ENCODE results near the gene CNTD1.

The CNTD1 gene

GRCh38 chr17:42779936-42780850 is 18.5 kb upstream of the CNTD1 start, which contains the start of gene WNK4:
Gene WNK4, plus strand, starts transcription at chr17:42780610. Its CDS starts 89 bp downstream, at chr17:42780699.
- peaks cover 50% of the 10 kb centered on the region for H3K27me3 ChIP-seq (replicated peaks; ENCODE audit: control insufficient read depth, insufficient read depth, low read length, poor library complexity, severe bottlenecking)
- no peak within 1 kb of the TSS for H3K4me3 ChIP-seq (ENCODE audit: insufficient read depth, low read depth, low read length, poor library complexity, severe bottlenecking)
- no peak within 1 kb of the TSS for H3K27ac ChIP-seq (ENCODE audit: insufficient read depth, low read length, poor library complexity, severe bottlenecking)
- peaks cover 19% of the 10 kb centered on the region for H3K4me1 ChIP-seq (ENCODE audit: control insufficient read depth, insufficient read depth, low read length, poor library complexity, severe bottlenecking)
- no peaks in the 10 kb centered on the region for H3K9me3 ChIP-seq (ENCODE audit: control insufficient read depth, low read length)
- H3K36me3 ChIP-seq (ENCODE audit: control insufficient read depth, insufficient read depth, low read length), result peaks cover 34% of the 10 kb centered on the region
- DNase-seq, result no peak

DNA sequence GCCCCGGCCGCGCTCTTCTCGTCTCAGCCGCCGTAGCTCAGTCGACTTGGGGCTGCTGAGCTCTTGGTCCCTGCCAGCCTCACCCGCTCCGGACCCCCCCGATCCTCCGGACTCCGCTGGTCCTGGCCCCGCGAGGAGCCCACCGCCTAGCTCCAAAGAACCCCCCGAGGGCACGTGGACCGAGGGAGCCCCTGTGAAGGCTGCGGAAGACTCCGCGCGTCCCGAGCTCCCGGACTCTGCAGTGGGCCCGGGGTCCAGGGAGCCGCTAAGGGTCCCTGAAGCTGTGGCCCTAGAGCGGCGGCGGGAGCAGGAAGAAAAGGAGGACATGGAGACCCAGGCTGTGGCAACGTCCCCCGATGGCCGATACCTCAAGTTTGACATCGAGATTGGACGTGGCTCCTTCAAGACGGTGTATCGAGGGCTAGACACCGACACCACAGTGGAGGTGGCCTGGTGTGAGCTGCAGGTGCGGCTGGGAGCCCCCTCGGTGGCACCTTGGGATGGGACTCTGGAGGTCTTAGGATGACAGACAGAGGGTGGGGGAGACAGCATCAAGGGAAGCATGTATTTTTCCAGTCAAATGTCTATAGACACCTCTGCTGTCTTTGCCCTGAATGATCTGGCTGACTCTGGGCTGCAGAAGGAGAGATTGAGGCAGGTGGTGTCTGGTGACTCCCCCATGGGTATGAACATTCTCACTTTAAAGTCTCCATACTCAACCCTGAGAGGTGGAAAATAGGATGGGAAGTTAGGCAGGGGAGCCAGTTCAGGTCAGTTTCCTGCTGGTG is 17.6 kb upstream of the CNTD1 start:
- DNase-seq, result no peak
- Histone ChIP-seq H3K9me3 (ENCODE audit: control insufficient read depth, low read length) (no peaks in the 10 kb centered on the region), H3K4me3 (ENCODE audit: insufficient read depth, low read depth, low read length, poor library complexity, severe bottlenecking) (no peak overlapping the region), H3K36me3 (ENCODE audit: control insufficient read depth, insufficient read depth, low read length) (peaks cover 31% of the 10 kb centered on the region), H3K27me3 (replicated peaks; ENCODE audit: control insufficient read depth, insufficient read depth, low read length, poor library complexity, severe bottlenecking) (peaks cover 57% of the 10 kb centered on the region), H3K4me1 (ENCODE audit: control insufficient read depth, insufficient read depth, low read length, poor library complexity, severe bottlenecking) (peaks cover 21% of the 10 kb centered on the region), H3K27ac (ENCODE audit: insufficient read depth, low read length, poor library complexity, severe bottlenecking) (no peak overlapping the region)

DNA sequence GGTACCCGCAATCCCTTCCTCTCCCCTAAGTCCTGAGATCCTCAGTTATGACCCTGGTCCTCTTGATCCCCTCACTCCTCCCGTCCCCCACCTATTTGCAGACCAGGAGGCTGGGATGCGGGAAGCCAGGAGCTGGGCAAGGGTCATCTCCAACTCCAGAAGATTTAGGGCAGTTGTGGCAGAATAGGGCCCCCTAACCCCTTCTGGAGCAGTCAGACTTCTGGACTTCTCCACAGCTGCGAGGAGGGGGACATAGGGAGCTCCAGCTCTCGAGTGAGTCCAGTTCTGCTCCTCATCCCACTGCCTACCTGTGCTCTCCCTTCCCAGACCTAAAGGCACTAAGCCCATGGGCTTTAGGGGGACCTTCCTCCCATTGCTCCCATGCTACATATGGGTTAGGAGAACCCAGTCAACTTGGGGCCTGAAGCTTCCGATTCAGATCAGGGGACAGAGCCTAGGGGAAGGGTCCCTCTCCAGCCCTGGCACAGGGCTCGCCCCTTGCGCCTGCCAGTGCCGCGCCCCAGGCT is 17.0 kb upstream of the CNTD1 start:
- DNase-seq, result no peak
- Histone ChIP-seq H3K4me3 (ENCODE audit: insufficient read depth, low read depth, low read length, poor library complexity, severe bottlenecking) (no peak overlapping the region), H3K36me3 (ENCODE audit: control insufficient read depth, insufficient read depth, low read length) (peaks cover 25% of the 10 kb centered on the region), H3K4me1 (ENCODE audit: control insufficient read depth, insufficient read depth, low read length, poor library complexity, severe bottlenecking) (peaks cover 21% of the 10 kb centered on the region), H3K27me3 (replicated peaks; ENCODE audit: control insufficient read depth, insufficient read depth, low read length, poor library complexity, severe bottlenecking) (peaks cover 57% of the 10 kb centered on the region), H3K27ac (ENCODE audit: insufficient read depth, low read length, poor library complexity, severe bottlenecking) (no peak overlapping the region), H3K9me3 (ENCODE audit: control insufficient read depth, low read length) (no peaks in the 10 kb centered on the region)

DNA sequence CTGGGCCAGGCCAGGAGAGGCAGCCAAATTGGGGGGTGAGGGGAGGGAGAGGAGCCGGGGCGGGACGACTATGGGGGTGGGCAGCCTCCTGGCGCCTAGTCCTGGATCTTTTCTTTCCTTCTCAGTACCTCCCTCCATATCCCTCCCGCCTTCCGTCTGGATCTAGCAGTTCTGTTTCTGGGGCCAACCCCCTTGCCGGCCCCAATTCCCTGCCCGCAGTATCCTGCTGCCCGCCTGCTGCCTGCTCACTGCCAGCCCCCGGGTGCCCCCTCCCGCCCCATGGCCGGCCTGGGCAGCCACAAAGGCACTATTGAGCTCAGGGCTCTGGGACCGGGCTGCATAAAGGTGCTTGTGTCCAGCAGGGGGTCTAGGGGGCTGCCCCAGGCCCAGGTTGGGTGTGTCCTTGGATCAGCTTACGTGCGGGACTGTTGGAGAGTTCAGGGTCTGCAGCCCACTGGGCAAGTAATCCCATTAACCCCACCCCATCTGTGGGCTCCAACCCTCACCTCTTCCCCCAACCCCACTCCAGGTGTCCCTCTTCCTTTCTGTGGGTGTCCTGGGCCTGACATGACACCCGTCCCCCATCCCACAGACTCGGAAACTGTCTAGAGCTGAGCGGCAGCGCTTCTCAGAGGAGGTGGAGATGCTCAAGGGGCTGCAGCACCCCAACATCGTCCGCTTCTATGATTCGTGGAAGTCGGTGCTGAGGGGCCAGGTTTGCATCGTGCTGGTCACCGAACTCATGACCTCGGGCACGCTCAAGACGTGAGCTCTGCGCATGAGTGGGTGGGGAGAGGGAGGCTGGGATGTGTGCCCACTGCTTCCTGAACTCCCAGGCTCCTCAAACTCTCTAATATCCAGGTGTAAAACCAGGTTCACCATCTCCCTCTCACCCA is 16.2 kb upstream of the CNTD1 start:
- DNase-seq, result no peak
- Histone ChIP-seq H3K36me3 (ENCODE audit: control insufficient read depth, insufficient read depth, low read length) (peaks cover 25% of the 10 kb centered on the region), H3K27ac (ENCODE audit: insufficient read depth, low read length, poor library complexity, severe bottlenecking) (no peak overlapping the region), H3K27me3 (replicated peaks; ENCODE audit: control insufficient read depth, insufficient read depth, low read length, poor library complexity, severe bottlenecking) (peaks cover 57% of the 10 kb centered on the region), H3K9me3 (ENCODE audit: control insufficient read depth, low read length) (no peaks in the 10 kb centered on the region), H3K4me3 (ENCODE audit: insufficient read depth, low read depth, low read length, poor library complexity, severe bottlenecking) (no peak overlapping the region), H3K4me1 (ENCODE audit: control insufficient read depth, insufficient read depth, low read length, poor library complexity, severe bottlenecking) (peaks cover 21% of the 10 kb centered on the region)

GRCh38 chr17:42783062-42783790 is 15.4 kb upstream of the CNTD1 start:
- H3K27me3 ChIP-seq (replicated peaks; ENCODE audit: control insufficient read depth, insufficient read depth, low read length, poor library complexity, severe bottlenecking), result peaks cover 57% of the 10 kb centered on the region
- no peak overlapping the region for H3K27ac ChIP-seq (ENCODE audit: insufficient read depth, low read length, poor library complexity, severe bottlenecking)
- H3K4me3 ChIP-seq (ENCODE audit: insufficient read depth, low read depth, low read length, poor library complexity, severe bottlenecking), result no peak overlapping the region
- DNase-seq, result no peak
- no peaks in the 10 kb centered on the region for H3K9me3 ChIP-seq (ENCODE audit: control insufficient read depth, low read length)
- H3K36me3 ChIP-seq (ENCODE audit: control insufficient read depth, insufficient read depth, low read length), result peaks cover 18% of the 10 kb centered on the region
- H3K4me1 ChIP-seq (ENCODE audit: control insufficient read depth, insufficient read depth, low read length, poor library complexity, severe bottlenecking), result peaks cover 21% of the 10 kb centered on the region

- Histone ChIP-seq H3K27me3 (replicated peaks; ENCODE audit: control insufficient read depth, insufficient read depth, low read length, poor library complexity, severe bottlenecking) (peaks cover 57% of the 10 kb centered on the region), H3K27ac (ENCODE audit: insufficient read depth, low read length, poor library complexity, severe bottlenecking) (no peak overlapping the region), H3K36me3 (ENCODE audit: control insufficient read depth, insufficient read depth, low read length) (peaks cover 12% of the 10 kb centered on the region)
These were observed 14.9 kb upstream of the CNTD1 start for GRCh38 chr17:42783791-42784138.

GRCh38 chr17:42784409-42784808 is 14.3 kb upstream of the CNTD1 start:
- Histone ChIP-seq H3K27me3 (replicated peaks; ENCODE audit: control insufficient read depth, insufficient read depth, low read length, poor library complexity, severe bottlenecking) (peaks cover 57% of the 10 kb centered on the region), H3K27ac (ENCODE audit: insufficient read depth, low read length, poor library complexity, severe bottlenecking) (no peak overlapping the region), H3K36me3 (ENCODE audit: control insufficient read depth, insufficient read depth, low read length) (peaks cover 6% of the 10 kb centered on the region), H3K4me1 (ENCODE audit: control insufficient read depth, insufficient read depth, low read length, poor library complexity, severe bottlenecking) (peaks cover 21% of the 10 kb centered on the region), H3K9me3 (ENCODE audit: control insufficient read depth, low read length) (no peaks in the 10 kb centered on the region), H3K4me3 (ENCODE audit: insufficient read depth, low read depth, low read length, poor library complexity, severe bottlenecking) (no peak overlapping the region)
- DNase-seq, result no peak

More at GRCh38 chr17:42783791-42784138, 14.9 kb upstream of the CNTD1 start:
- DNase-seq, result no peak
- H3K4me3 ChIP-seq (ENCODE audit: insufficient read depth, low read depth, low read length, poor library complexity, severe bottlenecking), result no peak overlapping the region
- peaks cover 21% of the 10 kb centered on the region for H3K4me1 ChIP-seq (ENCODE audit: control insufficient read depth, insufficient read depth, low read length, poor library complexity, severe bottlenecking)
- H3K9me3 ChIP-seq (ENCODE audit: control insufficient read depth, low read length), result no peaks in the 10 kb centered on the region

DNA sequence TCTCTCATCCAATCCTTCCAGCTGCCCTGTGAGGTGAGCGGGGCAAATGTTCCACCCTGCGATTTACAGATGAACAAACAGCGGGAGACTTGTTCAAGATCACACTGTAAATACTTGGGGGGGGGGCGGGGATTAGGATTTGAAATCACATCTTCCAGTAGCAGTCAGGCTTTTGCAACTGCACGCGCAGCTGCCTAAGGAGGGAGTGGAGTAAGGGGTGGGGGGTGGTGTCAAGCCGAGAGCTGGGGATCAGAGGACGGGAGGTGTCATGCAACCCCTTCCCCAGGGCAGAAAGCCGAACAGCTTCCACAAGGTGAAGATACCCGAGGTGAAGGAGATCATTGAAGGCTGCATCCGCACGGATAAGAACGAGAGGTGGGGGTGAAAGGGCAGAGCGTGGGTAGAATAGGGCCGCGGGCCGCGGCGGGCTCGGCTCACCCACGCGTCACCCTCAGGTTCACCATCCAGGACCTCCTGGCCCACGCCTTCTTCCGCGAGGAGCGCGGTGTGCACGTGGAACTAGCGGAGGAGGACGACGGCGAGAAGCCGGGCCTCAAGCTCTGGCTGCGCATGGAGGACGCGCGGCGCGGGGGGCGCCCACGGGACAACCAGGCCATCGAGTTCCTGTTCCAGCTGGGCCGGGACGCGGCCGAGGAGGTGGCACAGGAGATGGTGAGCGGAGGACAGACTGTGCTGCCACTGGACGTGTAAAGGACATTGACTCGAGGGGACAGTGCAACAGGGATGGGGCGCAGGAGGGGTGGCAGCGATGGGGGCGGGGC is 13.7 kb upstream of the CNTD1 start:
- peaks cover 20% of the 10 kb centered on the region for H3K4me1 ChIP-seq (ENCODE audit: control insufficient read depth, insufficient read depth, low read length, poor library complexity, severe bottlenecking)

More for the DNA sequence above, 13.7 kb upstream of the CNTD1 start:
- H3K9me3 ChIP-seq (ENCODE audit: control insufficient read depth, low read length), result no peaks in the 10 kb centered on the region
- H3K36me3 ChIP-seq (ENCODE audit: control insufficient read depth, insufficient read depth, low read length), result no peaks in the 10 kb centered on the region
- no peak overlapping the region for H3K4me3 ChIP-seq (ENCODE audit: insufficient read depth, low read depth, low read length, poor library complexity, severe bottlenecking)
- peaks cover 55% of the 10 kb centered on the region for H3K27me3 ChIP-seq (replicated peaks; ENCODE audit: control insufficient read depth, insufficient read depth, low read length, poor library complexity, severe bottlenecking)
- no peak for DNase-seq
- H3K27ac ChIP-seq (ENCODE audit: insufficient read depth, low read length, poor library complexity, severe bottlenecking), result no peak overlapping the region

Measured in effector memory CD4-positive, alpha-beta T cell (primary cell).